HepG2 (cell line): ENCODE data around the gene CRYGA. TPM values are rescaled to one million over a fixed set of nuclear protein-coding genes. Genes with fewer than 3 reads are reported as not detected.

Experiments used
- IKZF5 ChIP-seq: IDR thresholded peaks from 2 replicates; pipeline ENCODE4 v1.6.1; 2018; ENCODE audit warnings: missing genetic modification reagents, mild to moderate bottlenecking, missing compliant biosample characterization
- KLF15 ChIP-seq: sonication (generic); formaldehyde crosslinking; IDR thresholded peaks from 2 replicates; pipeline ENCODE4 v1.8.1; 2023; ENCODE audit warnings: borderline replicate concordance, mild to moderate bottlenecking, inconsistent platforms, missing genetic modification reagents, mixed read lengths
- MLXIP ChIP-seq: sonication (generic); formaldehyde crosslinking; IDR thresholded peaks from 2 replicates; pipeline ENCODE4 v1.9.0; 2021; ENCODE audit warnings: missing genetic modification reagents, borderline replicate concordance
- MTERF4 ChIP-seq: sonication (generic); formaldehyde crosslinking; IDR thresholded peaks from 2 replicates; pipeline ENCODE4 v1.8.0; 2023; ENCODE audit warnings: mild to moderate bottlenecking, missing genetic modification reagents
- NCOA2 ChIP-seq: sonication (generic); formaldehyde crosslinking; IDR thresholded peaks from 2 replicates; pipeline ENCODE4 v1.8.0; 2022; ENCODE audit warnings: inconsistent platforms
- SNRNP70 ChIP-seq: fragments of 200-400 bp; formaldehyde crosslinking; IDR thresholded peaks from 2 replicates; pipeline ENCODE4 v1.6.1; 2017; ENCODE audit warnings: mild to moderate bottlenecking, low read depth, low read length, moderate library complexity
- TCF7 ChIP-seq: sonication (generic); IDR thresholded peaks from 2 replicates; pipeline ENCODE4 v1.6.1; 2016; ENCODE audit warnings: antibody characterized with exemption, low read depth
- THRA ChIP-seq: sonication (generic); formaldehyde crosslinking; IDR thresholded peaks from 2 replicates; pipeline ENCODE4 v1.4.0; 2020; ENCODE audit warnings: missing genetic modification reagents, borderline replicate concordance
- TRIM24 ChIP-seq: sonication (generic); formaldehyde crosslinking; IDR thresholded peaks from 2 replicates; pipeline ENCODE4 v1.8.0; 2022; ENCODE audit warnings: mild to moderate bottlenecking, missing genetic modification reagents
- ZFP62 ChIP-seq: sonication (generic); formaldehyde crosslinking; IDR thresholded peaks from 2 replicates; pipeline ENCODE4 v1.4.0; 2020; ENCODE audit warnings: missing genetic modification reagents
- ZFY ChIP-seq: sonication (generic); formaldehyde crosslinking; IDR thresholded peaks from 2 replicates; pipeline ENCODE4 v1.4.0; 2020; ENCODE audit warnings: missing genetic modification reagents
- ZKSCAN5 ChIP-seq: sonication (generic); formaldehyde crosslinking; IDR thresholded peaks from 2 replicates; pipeline ENCODE4 v1.5.1; 2020; ENCODE audit warnings: mild to moderate bottlenecking, missing genetic modification reagents
- ZNF101 ChIP-seq: sonication (generic); formaldehyde crosslinking; IDR thresholded peaks from 2 replicates; pipeline ENCODE4 v1.4.0; 2020; ENCODE audit warnings: mild to moderate bottlenecking, low read depth, missing genetic modification reagents, borderline replicate concordance
- ZNF143 ChIP-seq: sonication (generic); formaldehyde crosslinking; IDR thresholded peaks from 2 replicates; pipeline ENCODE4 v1.4.0; 2020; ENCODE audit warnings: missing genetic modification reagents
- ZNF430 ChIP-seq: sonication (generic); formaldehyde crosslinking; IDR thresholded peaks from 2 replicates; pipeline ENCODE4 v1.9.0; 2021; ENCODE audit warnings: mild to moderate bottlenecking, missing genetic modification reagents
- ZNF512B ChIP-seq: sonication (generic); formaldehyde crosslinking; IDR thresholded peaks from 2 replicates; pipeline ENCODE4 v1.5.1; 2020; ENCODE audit warnings: missing genetic modification reagents, mild to moderate bottlenecking, borderline replicate concordance
- ZNF607 ChIP-seq: sonication (generic); formaldehyde crosslinking; IDR thresholded peaks from 2 replicates; pipeline ENCODE4 v1.5.1; 2020; ENCODE audit warnings: missing genetic modification reagents, mild to moderate bottlenecking, borderline replicate concordance
- ZNF614 ChIP-seq: IDR thresholded peaks from 2 replicates; pipeline ENCODE4 v1.6.1; 2018; ENCODE audit warnings: missing biosample characterization, missing genetic modification reagents, inconsistent platforms, borderline replicate concordance
- ZNF749 ChIP-seq: sonication (generic); formaldehyde crosslinking; IDR thresholded peaks from 2 replicates; pipeline ENCODE4 v1.8.0; 2022; ENCODE audit warnings: mild to moderate bottlenecking, missing genetic modification reagents, moderate library complexity, borderline replicate concordance
- ZNF777 ChIP-seq: sonication (generic); formaldehyde crosslinking; IDR thresholded peaks from 2 replicates; pipeline ENCODE4 v1.4.0; 2020; ENCODE audit warnings: missing genetic modification reagents
- polyA plus RNA-seq, 8 experiments: library from polyadenylated mRNA; depleted of rRNA in 3 of 8; stranded (reverse) in 7 of 8; unstranded in 1 of 8; fragments of >200 nt; fragmentation: Illumina TruSeq in 4 of 8; extraction: Trizol in 4 of 8; gene quantifications; 2 replicates each; pipeline versions ENCODE4 v1.2.1 to v1.2.3, GENCODE V29; 2011 to 2016; ENCODE audit warnings: low read depth in 4 of 8, missing spikeins in 1 of 8, mixed read lengths in 1 of 8; ENCODE audit not compliant: insufficient read depth in 1 of 8
- total RNA-seq, 5 experiments: library from RNA; depleted of rRNA; stranded (reverse); fragments of >200 nt; fragmentation: Illumina TruSeq; extraction: Trizol; gene quantifications; 2 replicates each; pipeline ENCODE4 v1.2.3, GENCODE V29; 2016; ENCODE audit warnings: low read depth in 1 of 5

The CRYGA gene
- total and polyA plus RNA-seq, 2 of the 13 experiments (the other 11 are each of a cell fraction or from before 2014, with no cell fraction given): not detected

GRCh38 chr2:208142925-208143799 lies 20.2 kb downstream of the CRYGA start (continued):
- no peak for TF ChIP-seq MLXIP (CRISPR knock-in tag)
- TF ChIP-seq ZNF749 (CRISPR knock-in tag): no peak
- no peak for TF ChIP-seq MTERF4
- no peak for TF ChIP-seq ZKSCAN5 (CRISPR knock-in tag)
- TF ChIP-seq ZNF430: no peak
- no peak for TF ChIP-seq TRIM24 (CRISPR knock-in tag)
- TF ChIP-seq ZFP62 (CRISPR knock-in tag): no peak
- no peak for TF ChIP-seq ZNF607 (CRISPR knock-in tag)
- TF ChIP-seq SNRNP70: no peak
- TF ChIP-seq THRA (CRISPR knock-in tag): no peak
- no peak for TF ChIP-seq ZNF614
- no peak; the same call in 1 of the 2 replicates for TF ChIP-seq IKZF5 (CRISPR knock-in tag)
- TF ChIP-seq KLF15 (CRISPR knock-in tag): no peak
- TF ChIP-seq NCOA2 (CRISPR knock-in tag): peak; percentile 63; the same call in 1 of the 2 replicates
- no peak for TF ChIP-seq ZNF143 (CRISPR knock-in tag)
- TF ChIP-seq ZNF512B: no peak
- TF ChIP-seq ZFY (CRISPR knock-in tag): 0 out of 2 replicates have a peak, but pooled peaks have one; percentile 25
- TF ChIP-seq ZNF777: no peak
- peak; percentile 56; the same call in 1 of the 2 replicates for TF ChIP-seq TCF7
- no peak for TF ChIP-seq ZNF101 (CRISPR knock-in tag)
